HEK293 (cell line): Measurements from ENCODE around the gene ARIH1.

Experiments
- FEZF1 ChIP-seq: fragments of 450-650 bp; formaldehyde crosslinking; IDR thresholded peaks from 2 replicates; pipeline ENCODE4 v1.5.1; 2016; ENCODE audit warnings: missing biosample characterization, missing genetic modification characterization
- GFI1B ChIP-seq: fragments of 450-650 bp; formaldehyde crosslinking; IDR thresholded peaks from 2 replicates; pipeline ENCODE4 v1.5.1; 2016; ENCODE audit warnings: missing biosample characterization, missing genetic modification characterization
- OSR2 ChIP-seq: fragments of 450-650 bp; formaldehyde crosslinking; IDR thresholded peaks from 2 replicates; pipeline ENCODE4 v1.5.1; 2016; ENCODE audit warnings: missing biosample characterization, missing genetic modification characterization
- OVOL3 ChIP-seq: fragments of 450-650 bp; formaldehyde crosslinking; IDR thresholded peaks from 2 replicates; pipeline ENCODE4 v1.5.1; 2016; ENCODE audit warnings: missing biosample characterization, missing genetic modification characterization
- REPIN1 ChIP-seq: fragments of 450-650 bp; formaldehyde crosslinking; IDR thresholded peaks from 2 replicates; pipeline ENCODE4 v1.5.1; 2017; ENCODE audit warnings: missing biosample characterization, missing genetic modification characterization, low read depth
- SCRT2 ChIP-seq: fragments of 450-650 bp; formaldehyde crosslinking; IDR thresholded peaks from 2 replicates; pipeline ENCODE4 v1.5.1; 2016; ENCODE audit warnings: missing biosample characterization, missing genetic modification characterization
- SP2 ChIP-seq: fragments of 450-650 bp; formaldehyde crosslinking; IDR thresholded peaks from 2 replicates; pipeline ENCODE4 v1.5.1; 2016; ENCODE audit warnings: missing biosample characterization, missing genetic modification characterization
- ZBTB7A ChIP-seq: fragments of 450-650 bp; formaldehyde crosslinking; IDR thresholded peaks from 2 replicates; pipeline ENCODE4 v1.5.1; 2016; ENCODE audit warnings: low read depth, missing biosample characterization, missing genetic modification characterization
- ZFHX2 ChIP-seq: fragments of 450-650 bp; formaldehyde crosslinking; conservative IDR thresholded peaks from 2 replicates; pipeline ENCODE4 v1.5.1; 2016; ENCODE audit warnings: missing biosample characterization, missing genetic modification characterization
- ZNF112 ChIP-seq: fragments of 450-650 bp; formaldehyde crosslinking; IDR thresholded peaks from 2 replicates; pipeline ENCODE4 v1.5.0; 2017; ENCODE audit warnings: missing biosample characterization, missing genetic modification characterization
- ZNF121 ChIP-seq: fragments of 450-650 bp; formaldehyde crosslinking; IDR thresholded peaks from 2 replicates; pipeline ENCODE4 v1.5.1; 2016; ENCODE audit warnings: missing biosample characterization, missing genetic modification characterization
- ZNF223 ChIP-seq: fragments of 450-650 bp; formaldehyde crosslinking; IDR thresholded peaks from 2 replicates; pipeline ENCODE4 v1.5.1; 2016; ENCODE audit warnings: missing biosample characterization, missing genetic modification characterization
- ZNF266 ChIP-seq: fragments of 450-650 bp; formaldehyde crosslinking; IDR thresholded peaks from 2 replicates; pipeline ENCODE4 v1.5.1; 2016; ENCODE audit warnings: missing biosample characterization, missing genetic modification characterization, low read depth
- ZNF433 ChIP-seq: fragments of 450-650 bp; formaldehyde crosslinking; IDR thresholded peaks from 2 replicates; pipeline ENCODE4 v1.5.1; 2016; ENCODE audit warnings: missing biosample characterization, missing genetic modification characterization, low read depth
- ZNF449 ChIP-seq: fragments of 450-650 bp; formaldehyde crosslinking; IDR thresholded peaks from 2 replicates; pipeline ENCODE4 v1.5.1; 2017; ENCODE audit warnings: missing biosample characterization, mild to moderate bottlenecking, missing genetic modification characterization, moderate library complexity
- ZNF48 ChIP-seq: fragments of 450-650 bp; formaldehyde crosslinking; IDR thresholded peaks from 2 replicates; pipeline ENCODE4 v1.5.1; 2016; ENCODE audit warnings: missing biosample characterization, missing genetic modification characterization
- ZNF692 ChIP-seq: fragments of 450-650 bp; formaldehyde crosslinking; IDR thresholded peaks from 2 replicates; pipeline ENCODE4 v1.5.1; 2016; ENCODE audit warnings: missing biosample characterization, missing genetic modification characterization
- ZNF843 ChIP-seq: fragments of 450-650 bp; formaldehyde crosslinking; IDR thresholded peaks from 2 replicates; pipeline ENCODE4 v1.5.1; 2016; ENCODE audit warnings: missing biosample characterization, missing genetic modification characterization
- ZSCAN30 ChIP-seq: fragments of 450-650 bp; IDR thresholded peaks from 2 replicates; pipeline ENCODE4 v1.5.1; 2018; ENCODE audit warnings: missing biosample characterization, mild to moderate bottlenecking, missing genetic modification characterization, moderate library complexity
- ZXDB ChIP-seq: fragments of 450-650 bp; formaldehyde crosslinking; IDR thresholded peaks from 2 replicates; pipeline ENCODE4 v1.5.1; 2016; ENCODE audit warnings: missing biosample characterization, missing genetic modification characterization
- TF ChIP-seq, protein P1 (sequence below): fragments of 450-650 bp; formaldehyde crosslinking; IDR thresholded peaks from 2 replicates; pipeline ENCODE4 v1.5.1; 2017; ENCODE audit warnings: missing biosample characterization, missing genetic modification characterization
- TF ChIP-seq, protein P2 (sequence below): fragments of 450-650 bp; formaldehyde crosslinking; IDR thresholded peaks from 2 replicates; pipeline ENCODE4 v1.5.1; 2016; ENCODE audit warnings: missing biosample characterization, missing genetic modification characterization, borderline replicate concordance
- TF ChIP-seq, protein P3 (sequence below): fragments of 450-650 bp; formaldehyde crosslinking; IDR thresholded peaks from 2 replicates; pipeline ENCODE4 v1.5.1; 2016; ENCODE audit warnings: missing biosample characterization, missing genetic modification characterization

ARIH1 gene

GRCh38 chr15:72515591-72516389 lies 41.7 kb downstream of the ARIH1 start (continued):
- TF ChIP-seq SCRT2: no peak
- no peak for TF ChIP-seq ZNF266
- TF ChIP-seq ZSCAN30 (tag by site-specific recombination): no peak
- TF ChIP-seq ZNF121 (tag by site-specific recombination): no peak
- peak; percentile 94 for TF ChIP-seq ZNF692 (tag by site-specific recombination)
- TF ChIP-seq ZNF112 (tag by site-specific recombination): no peak
- no peak for TF ChIP-seq ZNF48 (tag by site-specific recombination)
- TF ChIP-seq, protein P1, sequence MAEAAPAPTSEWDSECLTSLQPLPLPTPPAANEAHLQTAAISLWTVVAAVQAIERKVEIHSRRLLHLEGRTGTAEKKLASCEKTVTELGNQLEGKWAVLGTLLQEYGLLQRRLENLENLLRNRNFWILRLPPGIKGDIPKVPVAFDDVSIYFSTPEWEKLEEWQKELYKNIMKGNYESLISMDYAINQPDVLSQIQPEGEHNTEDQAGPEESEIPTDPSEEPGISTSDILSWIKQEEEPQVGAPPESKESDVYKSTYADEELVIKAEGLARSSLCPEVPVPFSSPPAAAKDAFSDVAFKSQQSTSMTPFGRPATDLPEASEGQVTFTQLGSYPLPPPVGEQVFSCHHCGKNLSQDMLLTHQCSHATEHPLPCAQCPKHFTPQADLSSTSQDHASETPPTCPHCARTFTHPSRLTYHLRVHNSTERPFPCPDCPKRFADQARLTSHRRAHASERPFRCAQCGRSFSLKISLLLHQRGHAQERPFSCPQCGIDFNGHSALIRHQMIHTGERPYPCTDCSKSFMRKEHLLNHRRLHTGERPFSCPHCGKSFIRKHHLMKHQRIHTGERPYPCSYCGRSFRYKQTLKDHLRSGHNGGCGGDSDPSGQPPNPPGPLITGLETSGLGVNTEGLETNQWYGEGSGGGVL (tag by site-specific recombination): no peak
- peak; percentile 72 for TF ChIP-seq ZXDB (tag by site-specific recombination)
- TF ChIP-seq ZBTB7A (tag by site-specific recombination): no peak
- no peak for TF ChIP-seq GFI1B (tag by site-specific recombination)
- 0 out of 2 replicates have a peak, but pooled peaks have one; percentile 20 for TF ChIP-seq OSR2 (tag by site-specific recombination)
- no peak for TF ChIP-seq ZNF433 (tag by site-specific recombination)
- TF ChIP-seq, protein P2, sequence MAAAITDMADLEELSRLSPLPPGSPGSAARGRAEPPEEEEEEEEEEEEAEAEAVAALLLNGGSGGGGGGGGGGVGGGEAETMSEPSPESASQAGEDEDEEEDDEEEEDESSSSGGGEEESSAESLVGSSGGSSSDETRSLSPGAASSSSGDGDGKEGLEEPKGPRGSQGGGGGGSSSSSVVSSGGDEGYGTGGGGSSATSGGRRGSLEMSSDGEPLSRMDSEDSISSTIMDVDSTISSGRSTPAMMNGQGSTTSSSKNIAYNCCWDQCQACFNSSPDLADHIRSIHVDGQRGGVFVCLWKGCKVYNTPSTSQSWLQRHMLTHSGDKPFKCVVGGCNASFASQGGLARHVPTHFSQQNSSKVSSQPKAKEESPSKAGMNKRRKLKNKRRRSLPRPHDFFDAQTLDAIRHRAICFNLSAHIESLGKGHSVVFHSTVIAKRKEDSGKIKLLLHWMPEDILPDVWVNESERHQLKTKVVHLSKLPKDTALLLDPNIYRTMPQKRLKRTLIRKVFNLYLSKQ (tag by site-specific recombination): no peak
- no peak for TF ChIP-seq REPIN1
- TF ChIP-seq ZNF223: no peak
- TF ChIP-seq ZNF843 (tag by site-specific recombination): no peak; the same call in 1 of the 2 replicates
- TF ChIP-seq, protein P3, sequence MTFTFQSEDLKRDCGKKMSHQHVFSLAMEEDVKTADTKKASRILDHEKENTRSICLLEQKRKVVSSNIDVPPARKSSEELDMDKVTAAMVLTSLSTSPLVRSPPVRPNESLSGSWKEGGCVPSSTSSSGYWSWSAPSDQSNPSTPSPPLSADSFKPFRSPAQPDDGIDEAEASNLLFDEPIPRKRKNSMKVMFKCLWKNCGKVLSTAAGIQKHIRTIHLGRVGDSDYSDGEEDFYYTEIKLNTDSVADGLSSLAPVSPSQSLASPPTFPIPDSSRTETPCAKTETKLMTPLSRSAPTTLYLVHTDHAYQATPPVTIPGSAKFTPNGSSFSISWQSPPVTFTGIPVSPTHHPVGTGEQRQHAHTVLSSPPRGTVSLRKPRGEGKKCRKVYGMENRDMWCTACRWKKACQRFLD (tag by site-specific recombination): no peak
- peak; percentile 17; the same call in 1 of the 2 replicates for TF ChIP-seq SP2 (tag by site-specific recombination)
- TF ChIP-seq FEZF1 (tag by site-specific recombination): no peak
- no peak for TF ChIP-seq ZNF449 (tag by site-specific recombination)
- no peak for TF ChIP-seq ZFHX2
- 0 out of 2 replicates have a peak, but pooled peaks have one; percentile 1 for TF ChIP-seq OVOL3 (tag by site-specific recombination)
